AG10803 (cell line): ENCODE measurements around the gene ULK1.

Experiments
- DNase-seq: peaks from one replicate; pipeline ENCODE4 v3.0.0; 2010; ENCODE audit warnings: low read depth
- H3K4me3 ChIP-seq: 2 replicates; pipeline ENCODE4 v1.5.1; 2011; ENCODE audit warnings: mild to moderate bottlenecking, low read length, control low read depth
- TF ChIP-seq, protein P1 (sequence below): conservative IDR thresholded peaks from 2 replicates; pipeline ENCODE4 v1.5.1; 2011; ENCODE audit warnings: mild to moderate bottlenecking, low read length, control low read depth, inconsistent platforms

Gene ULK1

DNA sequence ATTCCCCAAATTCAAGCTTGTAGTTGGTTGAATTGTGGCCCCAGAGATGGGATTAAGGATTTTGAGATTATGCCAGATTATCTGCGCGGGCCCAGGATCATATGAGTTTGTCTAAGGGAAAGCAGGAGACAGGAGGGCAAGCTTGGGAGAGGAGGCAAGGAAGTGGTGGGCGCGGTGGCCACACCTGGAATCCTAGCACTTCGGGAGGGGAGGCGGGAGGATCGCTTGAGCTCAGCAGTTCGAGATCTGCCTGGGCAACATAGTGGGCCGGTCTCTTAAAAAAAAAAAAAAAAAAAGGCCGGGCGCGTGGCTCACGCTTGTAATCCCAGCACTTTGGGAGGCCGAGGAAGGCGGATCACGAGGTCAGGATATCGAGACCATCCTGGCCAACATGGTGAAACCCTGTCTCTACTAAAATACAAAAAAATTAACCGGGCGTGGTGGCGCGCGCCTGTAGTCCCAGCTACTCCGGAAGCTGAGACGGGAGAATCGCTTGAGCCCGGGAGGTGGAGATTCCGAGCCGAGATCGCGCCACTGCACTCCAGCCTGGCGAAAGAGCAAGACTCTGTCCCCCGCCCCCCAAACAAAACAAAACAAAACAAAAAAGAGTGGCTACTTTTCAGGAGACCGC lies 33.8 kb downstream of the ULK1 start:
- H3K4me3 ChIP-seq = peak overlapping the region; percentile 65
- TF ChIP-seq, protein P1, sequence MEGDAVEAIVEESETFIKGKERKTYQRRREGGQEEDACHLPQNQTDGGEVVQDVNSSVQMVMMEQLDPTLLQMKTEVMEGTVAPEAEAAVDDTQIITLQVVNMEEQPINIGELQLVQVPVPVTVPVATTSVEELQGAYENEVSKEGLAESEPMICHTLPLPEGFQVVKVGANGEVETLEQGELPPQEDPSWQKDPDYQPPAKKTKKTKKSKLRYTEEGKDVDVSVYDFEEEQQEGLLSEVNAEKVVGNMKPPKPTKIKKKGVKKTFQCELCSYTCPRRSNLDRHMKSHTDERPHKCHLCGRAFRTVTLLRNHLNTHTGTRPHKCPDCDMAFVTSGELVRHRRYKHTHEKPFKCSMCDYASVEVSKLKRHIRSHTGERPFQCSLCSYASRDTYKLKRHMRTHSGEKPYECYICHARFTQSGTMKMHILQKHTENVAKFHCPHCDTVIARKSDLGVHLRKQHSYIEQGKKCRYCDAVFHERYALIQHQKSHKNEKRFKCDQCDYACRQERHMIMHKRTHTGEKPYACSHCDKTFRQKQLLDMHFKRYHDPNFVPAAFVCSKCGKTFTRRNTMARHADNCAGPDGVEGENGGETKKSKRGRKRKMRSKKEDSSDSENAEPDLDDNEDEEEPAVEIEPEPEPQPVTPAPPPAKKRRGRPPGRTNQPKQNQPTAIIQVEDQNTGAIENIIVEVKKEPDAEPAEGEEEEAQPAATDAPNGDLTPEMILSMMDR = no peak
- DNase-seq = peak; percentile 27

DNA sequence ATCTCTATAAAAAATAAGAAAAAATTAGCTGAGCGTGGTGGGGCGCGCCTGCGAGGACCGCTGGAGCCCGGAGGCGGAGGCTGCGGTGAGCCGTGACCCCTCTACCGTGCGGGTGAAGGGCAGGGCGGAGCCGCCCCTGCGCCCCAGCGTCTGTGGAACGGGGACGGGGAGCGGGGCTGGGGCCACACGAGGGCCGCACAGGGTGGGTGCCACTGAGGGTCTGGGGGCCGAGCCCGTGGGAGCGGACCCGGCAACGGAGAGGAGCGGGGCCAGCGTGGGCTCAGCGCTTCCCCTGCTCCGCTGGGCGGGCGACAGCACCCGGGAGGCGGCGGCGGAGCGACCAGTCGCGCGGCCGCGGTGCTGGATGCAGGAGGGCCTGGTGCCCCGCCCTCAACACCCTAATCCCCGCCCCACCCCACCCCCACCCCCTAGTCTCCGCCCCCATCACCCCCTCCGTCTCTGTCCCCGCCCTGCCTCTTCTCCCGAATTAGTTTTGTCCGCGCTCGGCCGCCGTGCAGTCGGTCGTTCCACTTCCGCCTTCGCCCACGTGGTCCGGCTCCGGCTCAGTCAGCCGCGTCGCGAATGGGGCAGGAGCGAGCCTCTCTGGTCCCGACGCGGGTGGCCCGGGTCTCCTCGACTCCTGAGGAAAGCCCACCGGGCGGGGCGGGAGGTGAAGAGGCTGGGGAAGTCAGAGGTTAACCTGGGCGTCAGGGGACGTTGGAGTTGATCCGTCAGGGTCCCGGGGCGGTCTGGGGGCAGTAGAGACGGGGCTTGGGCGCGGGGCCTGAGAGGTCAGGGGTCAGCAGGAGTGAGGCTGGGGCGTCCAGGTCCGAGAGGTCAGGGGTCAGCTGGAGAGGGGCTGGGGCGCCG lies 34.5 kb downstream of the ULK1 start, which contains the start of gene PUS1:
PUS1 (plus strand) TSS at position 566 of the 870 bp plus-strand sequence. CDS start 447 bp downstream, outside the sequence.
- peak; percentile 93 for DNase-seq
- H3K4me3 ChIP-seq = peak within 1 kb of the TSS; percentile 90
- TF ChIP-seq, protein P1 = no peak

DNA sequence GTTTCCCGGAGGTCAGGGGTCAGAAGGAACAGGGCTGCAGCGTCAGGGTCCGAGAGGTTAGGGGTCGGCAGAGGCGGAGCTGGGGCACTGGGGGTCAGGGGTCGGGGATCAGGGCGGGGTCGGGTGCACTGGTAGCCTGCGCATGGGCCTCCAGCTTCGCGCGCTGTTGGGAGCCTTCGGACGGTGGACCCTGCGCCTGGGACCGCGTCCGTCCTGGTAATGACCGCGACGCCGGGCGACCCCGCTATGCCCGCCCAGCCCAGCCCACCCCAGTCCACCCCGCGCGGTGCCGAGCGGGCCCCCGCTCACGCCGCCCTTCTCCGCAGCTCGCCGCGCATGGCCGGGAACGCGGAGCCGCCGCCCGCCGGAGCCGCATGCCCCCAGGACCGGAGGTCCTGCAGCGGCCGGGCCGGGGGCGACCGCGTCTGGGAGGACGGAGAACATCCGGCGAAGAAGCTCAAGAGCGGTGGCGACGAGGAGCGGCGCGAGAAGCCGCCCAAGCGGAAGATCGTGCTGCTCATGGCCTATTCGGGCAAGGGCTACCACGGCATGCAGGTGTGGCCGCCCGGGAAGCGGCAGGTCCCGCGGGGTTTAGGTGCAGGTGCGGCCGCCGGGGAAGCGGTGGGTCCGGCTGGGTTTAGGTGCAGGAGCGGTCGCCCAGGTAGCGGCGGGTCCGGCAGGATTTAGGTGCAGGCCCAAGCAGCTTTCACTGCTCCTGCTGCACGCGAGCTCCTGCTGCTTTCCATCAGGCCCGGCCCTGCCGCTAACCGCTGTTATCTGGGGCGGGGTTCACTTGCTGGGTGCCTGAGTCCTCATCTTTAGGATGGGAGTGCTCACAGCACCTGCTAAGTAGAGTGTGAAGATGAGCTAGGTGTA lies 35.4 kb downstream of the ULK1 start:
- H3K4me3 ChIP-seq = peak overlapping the region; percentile 90
- TF ChIP-seq, protein P1 = no peak
- peak; percentile 12 for DNase-seq

DNA sequence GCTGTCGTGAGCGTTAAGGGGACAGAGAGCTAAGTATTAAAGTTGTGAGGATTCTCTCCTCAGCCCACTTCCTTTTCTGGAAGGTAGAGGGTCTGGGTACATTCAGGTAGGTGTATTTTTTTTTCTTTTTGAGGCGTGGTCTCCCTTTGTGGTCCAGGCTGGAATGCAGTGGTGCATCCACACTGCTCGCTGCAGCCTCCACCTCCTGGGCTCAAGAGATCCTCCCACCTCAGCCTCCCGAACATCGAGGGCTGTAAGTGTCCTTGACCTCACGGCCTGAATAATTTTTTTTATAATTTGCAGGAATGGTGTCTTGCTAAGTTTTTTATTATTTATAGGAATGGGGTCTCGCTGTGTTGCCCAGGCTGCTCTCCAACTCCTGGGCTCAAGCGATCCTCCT lies 36.1 kb downstream of the ULK1 start:
- TF ChIP-seq, protein P1 = no peak

DNA sequence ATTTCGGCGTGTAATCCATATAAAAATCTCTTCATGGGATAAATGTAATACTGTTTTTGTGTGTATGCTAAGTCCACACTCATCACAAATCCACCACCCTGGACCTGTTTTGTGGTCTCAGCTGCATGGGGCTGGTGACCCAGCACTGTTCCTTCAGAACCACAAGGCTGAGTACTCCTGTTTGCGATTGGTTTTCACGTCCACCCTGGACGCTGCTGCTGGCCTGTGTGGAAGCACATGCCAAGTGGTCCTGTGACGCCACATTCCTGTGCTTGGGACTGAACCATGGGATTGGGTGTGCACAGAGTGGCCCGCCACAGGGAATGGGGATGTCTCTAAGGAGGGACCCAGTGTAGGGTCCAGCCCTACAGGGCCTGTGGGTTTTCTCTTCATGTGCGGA lies 39.0 kb downstream of the ULK1 start:
- no peak overlapping the region for H3K4me3 ChIP-seq
- DNase-seq = no peak
- TF ChIP-seq, protein P1 = no peak

More for the DNA sequence above, 36.1 kb downstream of the ULK1 start:
- no peak for DNase-seq
- H3K4me3 ChIP-seq = peak overlapping the region; percentile 90

DNA sequence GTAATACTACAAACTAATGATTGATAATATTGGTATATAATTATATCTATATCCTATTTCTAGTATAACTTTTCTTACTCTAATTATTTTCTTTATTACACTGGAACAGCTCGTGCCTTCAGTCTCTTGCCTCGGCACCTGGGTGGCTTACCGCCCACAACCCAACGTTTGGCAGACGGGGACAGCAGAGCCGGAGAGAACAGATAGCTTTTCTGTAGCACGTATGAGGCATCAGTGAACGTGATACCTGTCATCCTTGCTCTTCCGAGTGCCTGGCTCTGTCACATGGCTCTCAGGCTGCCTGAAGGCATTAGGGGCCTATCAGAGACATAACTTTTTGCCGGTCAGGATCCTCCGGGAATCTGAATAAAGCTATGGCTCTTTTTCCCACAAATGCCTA lies 40.1 kb downstream of the ULK1 start:
- TF ChIP-seq, protein P1 = no peak
- no peak overlapping the region for H3K4me3 ChIP-seq
- DNase-seq = no peak
